Measurements from ENCODE around the gene KY.

KY gene

DNA sequence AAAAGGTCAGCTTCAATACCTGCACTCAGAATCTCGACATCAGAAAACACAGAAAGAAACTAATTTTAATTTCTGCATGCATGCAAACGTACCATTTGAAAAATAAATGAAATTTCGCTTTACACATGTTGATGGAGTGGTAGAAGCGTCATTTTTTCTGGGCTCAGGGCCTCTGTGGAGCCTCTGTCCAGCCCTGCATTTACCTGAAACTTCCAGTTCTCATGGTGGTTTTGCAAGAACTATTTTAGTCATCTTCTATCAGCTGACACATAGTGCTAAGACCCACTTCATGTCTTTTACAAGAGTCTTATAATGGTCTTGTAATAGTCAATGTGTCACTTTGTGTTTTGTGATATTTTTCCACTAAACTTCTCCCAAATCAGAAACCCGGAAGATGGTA is 5.3 kb downstream of the KY start:
- DNase-seq, result no peak

DNA sequence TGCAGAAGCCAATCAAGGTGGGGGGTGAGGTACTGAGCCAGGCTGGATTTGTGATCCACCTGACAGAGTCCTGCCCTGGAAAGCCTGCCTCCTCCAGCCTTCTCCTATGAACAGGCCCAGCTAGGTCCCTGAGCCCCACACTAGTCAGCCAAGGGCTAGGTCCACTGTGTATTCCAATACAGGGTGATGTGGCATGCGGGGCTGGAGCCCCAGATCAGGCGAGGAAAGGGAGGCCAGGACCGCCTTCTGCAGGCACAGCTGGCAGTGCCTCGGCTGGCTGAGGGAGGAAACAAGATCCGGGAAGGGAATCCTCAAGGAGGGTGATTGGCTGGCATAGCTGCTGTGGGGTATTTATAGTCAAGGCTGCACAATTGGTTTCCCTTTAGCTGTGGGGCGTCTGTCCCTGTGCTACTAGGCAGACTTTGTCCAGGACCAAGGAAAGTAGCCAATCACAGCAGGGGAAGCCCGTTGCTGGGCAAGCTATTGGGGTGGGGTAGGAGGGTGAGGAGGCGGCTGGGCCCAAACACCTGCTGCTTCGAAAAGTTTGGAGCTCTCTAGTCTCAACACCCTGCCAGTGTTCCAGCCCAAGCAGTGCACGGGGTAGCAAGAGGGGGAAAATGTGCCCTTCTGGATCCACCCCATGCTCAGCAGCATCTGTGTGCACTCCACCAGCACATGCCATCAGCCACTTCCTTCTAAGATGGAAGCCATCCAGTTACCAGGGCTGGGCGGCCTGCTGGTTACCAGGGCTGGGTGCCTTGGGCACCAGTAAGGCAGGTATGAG is 5.9 kb downstream of the KY start:
- peak; percentile 17 for DNase-seq

DNA sequence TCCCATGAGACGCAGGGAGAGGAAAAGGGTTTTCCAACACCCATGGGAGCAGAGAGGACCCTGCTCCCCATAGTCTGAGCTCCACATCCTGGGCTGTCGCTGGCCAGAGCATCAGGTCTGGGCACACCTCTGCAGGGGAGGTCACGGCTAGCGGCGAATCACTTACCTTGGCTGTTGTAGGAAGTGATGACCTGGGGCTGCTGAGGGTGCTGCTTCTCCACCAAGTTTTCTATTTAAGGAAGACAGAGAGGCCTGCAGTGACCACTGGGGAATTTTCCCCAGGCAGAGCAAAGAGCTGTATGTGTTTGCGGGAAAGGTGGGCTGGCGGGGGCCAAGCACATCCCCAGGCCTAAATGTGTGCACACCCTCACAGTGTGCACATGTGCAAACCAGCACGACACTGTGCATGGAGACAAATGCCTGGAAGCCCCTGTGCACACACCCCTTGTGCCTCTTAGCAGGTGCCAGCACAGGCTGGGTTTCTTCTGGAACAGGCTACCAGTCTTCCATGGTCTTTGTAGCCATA is 7.6 kb downstream of the KY start:
- no peak for DNase-seq

DNA sequence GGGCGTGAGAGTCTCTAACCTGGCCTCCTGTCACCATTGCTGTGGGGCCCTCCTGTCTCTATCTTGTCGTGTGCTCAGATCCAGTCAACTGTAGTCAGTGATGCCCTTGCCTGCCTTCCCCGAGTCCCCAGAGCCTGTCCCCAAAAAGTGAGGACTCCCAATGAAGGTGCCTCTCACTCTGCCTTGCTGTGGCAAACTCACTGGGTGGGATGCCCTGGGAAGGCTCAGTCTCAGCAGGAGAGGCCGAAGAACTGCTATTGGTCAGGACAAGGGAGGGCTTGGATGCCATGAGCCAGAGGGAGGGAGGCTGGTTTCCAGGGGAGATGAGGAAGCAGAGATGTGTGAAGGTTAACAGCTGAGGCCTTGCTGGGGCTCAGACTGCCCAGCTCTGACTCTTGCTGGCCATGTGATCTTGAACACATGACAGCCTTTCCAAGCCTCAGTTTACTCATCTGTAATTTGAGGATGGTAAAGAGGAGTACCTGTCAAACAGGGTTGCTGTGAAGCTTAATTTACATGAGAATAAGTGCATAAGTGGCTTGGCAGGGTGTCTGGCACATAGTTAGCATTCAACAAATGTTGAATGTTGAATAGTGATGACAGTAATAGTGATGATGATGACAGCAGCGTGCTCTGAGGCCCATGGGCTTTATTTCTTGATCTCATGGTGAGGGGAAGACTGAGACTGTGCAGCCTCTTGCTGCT is 8.2 kb downstream of the KY start:
- DNase-seq, result no peak

DNA sequence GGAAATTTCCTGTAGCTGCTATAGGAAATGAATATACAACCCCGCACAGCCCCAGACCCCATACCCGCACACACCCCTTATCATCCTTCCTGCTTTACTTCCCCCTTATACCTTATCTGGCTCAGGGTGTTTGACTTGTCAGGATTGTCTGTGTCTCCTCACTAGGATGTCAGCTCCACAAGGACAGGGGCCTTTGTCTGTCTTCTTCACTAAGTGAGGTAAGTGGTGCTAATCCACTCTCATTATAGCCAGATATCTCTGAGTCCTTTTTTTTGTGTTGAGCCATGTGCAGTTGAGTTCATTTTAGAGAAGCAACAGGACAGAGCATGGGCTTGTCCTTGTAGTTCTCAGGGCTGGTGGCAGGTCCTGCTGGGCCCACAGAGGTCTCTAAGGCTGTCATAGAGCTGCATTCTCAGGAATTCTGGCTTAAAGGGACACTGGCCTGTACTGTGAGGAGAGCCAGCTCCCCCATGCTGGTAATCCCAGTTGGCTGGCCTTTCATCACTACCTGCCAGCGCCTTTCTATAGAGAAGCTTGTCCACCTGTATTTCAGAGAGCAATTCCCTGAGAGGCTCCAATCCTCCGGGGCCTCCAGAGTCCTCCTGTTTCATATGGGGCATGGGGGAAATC is 9.0 kb downstream of the KY start:
- DNase-seq, result no peak

DNA sequence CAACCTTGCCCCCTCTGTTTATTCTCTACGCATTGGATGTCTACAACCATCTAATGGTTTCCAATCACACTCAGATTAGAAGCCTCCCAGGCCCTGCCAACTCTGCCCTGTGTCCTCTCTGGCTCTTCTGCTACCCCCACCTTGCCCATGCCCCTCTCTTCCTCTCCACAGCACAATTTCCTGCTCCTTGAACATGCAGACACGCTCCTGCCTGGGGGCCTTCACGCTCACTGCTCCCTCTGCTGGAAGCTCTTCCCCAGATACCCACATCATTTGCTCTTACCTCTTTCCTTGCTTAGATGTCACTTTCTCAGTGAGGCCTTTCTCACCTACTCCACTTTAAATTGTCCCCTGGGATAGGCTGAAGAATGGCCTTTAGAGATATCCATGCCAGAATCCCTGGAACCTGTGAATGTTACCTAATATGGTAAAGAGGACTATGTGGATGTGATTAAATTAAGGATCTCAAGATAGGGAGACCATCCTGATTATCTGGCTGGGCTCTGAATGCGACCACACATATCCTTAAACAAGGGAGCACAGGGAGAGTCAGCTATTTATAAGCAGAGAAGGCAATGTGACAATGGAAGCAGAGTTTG is 9.9 kb downstream of the KY start:
- DNase-seq, result peak; percentile 17

DNA sequence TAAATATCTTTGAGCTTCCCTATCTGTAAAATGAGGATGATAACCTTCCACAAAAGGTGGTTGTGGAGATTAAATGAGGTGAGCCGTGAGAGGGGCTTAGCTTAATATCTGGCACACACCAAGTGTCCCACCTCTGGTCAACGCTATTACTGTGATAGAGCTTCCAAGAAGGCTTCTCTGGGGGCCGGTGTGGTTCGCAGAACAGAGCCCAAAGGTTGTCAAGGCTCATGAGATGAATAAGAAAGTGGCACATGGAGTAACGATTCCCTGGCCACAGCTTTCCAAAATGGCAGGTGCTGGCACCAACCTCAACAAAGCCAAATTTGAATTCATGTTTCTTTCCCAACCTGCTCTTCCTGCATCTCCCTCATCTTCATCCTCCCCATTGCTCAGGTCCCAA is 10.4 kb downstream of the KY start:
- DNase-seq, result no peak

DNA sequence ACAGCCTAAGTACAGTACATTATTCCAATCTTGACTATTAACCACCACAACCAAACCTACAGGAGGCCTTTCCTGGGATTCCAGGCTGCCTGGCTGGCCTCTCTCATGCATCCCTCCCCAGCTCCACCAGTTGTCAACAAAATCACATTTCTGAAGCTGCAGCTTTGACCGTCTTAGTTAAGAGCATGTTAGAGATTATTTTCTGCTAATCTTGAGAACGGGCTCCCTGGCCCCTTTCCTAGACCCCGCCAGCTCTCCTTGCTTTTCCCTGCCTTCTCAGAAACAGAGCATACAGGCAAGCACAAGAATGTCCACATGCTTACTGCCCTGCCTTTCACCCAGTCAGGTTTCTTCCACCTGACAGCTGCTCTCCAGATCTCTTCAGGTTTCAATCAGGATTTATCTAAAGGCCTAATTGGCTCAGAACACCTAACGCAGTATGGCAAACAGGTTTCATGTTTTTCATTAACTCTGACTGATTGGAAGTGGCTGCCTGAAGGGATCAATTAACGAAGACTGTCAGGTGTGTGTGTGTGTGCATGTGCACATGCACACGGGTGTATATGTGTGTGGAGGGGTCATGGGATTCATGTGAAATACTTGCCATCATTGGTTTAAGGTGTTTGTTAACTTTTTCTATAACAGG is 12.3 kb downstream of the KY start:
- no peak for DNase-seq

DNA sequence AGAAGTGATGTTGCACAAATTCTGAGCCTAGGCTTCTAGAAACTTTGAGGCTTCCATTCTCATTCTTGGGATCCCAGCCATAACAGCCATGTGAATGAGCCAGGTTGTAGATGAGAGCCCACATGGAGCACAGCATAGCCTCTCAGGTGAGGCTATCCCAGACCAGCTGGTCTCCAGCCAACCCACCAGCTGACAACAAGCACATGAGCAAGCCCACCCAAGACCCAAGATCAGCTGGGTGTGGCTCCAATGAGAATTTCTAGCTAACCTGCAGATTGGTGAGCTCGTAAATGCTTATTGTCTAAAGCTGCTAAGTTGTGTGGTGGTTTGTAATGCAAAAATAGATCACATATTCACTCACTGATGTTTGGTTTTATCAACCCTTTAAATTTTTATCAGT is 14.4 kb downstream of the KY start:
- DNase-seq, result no peak

DNA sequence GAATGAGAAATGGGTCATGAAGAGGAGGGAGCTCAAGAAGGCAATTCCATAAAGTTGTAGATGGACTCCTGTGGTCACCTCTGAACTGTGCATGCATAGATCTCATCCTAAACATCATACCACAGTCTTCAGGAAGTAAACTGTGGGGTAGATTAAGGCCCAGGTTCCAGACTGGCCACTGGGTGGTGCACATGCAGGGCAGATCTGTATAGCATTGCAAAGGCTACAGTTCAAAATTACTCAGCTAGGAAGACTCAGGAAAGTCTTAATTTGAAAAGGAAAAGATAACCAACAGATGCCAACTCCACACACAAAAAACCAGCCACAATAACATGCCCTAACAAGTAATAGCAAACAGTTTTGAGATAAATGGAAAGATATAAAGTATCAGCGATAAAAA is 20.3 kb downstream of the KY start:
- no peak for DNase-seq

DNA sequence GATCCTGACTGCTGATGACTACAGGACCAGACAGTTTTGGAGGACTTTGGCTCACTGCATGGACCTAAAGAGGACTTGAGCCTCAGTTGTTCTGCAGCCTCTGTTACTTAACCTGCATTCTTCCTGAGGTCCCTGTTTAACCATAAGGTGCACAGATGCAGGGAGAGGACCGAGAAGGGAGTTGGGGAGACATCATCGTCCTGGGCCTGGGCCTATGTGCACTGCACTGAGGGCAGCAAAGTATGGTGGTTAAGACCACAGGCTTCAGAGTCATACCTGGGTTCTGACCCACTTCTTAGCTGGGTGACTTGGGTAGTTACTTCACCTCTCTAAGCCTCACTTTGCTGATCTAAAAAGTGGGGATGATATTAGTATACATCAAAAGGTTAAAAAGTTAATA is 21.9 kb downstream of the KY start:
- DNase-seq, result no peak

DNA sequence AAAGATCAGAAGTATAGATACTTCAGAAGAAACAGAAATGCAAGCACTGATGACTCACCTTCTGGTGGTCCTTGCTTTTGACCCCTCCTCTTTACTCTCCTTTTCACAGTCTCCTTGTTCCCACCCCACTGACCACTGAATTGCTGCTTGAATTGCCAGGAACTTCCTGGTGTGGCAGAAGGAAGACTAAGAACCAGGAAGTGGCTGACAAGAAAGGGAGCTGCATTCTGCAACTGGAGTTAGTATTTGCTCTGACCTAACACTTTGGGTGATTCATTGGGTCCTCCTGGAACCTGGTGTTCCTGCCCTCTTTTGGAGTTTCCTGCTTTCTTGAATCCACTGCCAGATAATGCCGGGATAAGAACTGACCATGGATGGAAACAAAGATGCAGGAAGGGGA is 23.0 kb downstream of the KY start:
- no peak for DNase-seq

DNA sequence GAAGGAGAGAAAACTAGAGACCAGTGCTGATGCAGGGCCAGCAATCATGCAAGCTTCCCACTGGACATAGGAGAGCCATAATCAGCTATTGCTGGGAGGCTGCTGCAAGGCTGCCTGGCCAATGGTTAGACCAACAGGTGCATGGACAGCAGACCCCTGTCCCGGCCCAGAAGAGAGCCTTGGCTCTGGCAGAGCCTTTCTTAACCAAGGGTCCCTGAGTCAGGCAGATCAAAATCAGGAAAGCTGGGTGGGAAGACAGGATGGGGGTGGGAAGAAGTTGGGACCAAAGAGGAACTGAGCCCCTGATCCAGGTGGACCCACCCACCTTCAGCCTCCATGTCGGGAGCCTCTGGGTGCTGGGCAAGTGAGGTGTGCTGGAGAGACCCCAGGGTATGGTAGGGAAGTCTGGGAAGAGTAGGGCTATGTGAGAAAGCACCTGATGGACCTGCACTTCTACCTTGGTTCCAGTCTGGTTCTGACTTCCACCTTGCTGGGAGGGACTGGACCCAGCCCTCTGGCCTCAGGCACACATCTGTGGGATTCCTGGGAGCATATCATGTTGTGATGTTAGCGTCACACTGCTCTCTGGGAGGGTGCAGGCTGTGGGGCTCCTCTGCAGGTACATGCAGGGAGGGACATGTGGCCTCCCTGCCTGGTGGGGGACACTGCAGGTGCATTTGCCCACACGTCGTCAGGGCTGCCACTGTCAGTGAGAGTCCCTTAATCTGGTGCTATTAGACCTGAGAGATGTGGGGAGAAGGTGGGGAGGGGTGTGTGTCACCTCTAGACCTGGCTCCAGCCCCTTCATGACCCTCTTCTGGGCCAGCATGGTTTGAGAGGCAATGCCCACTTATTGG is 24.7 kb downstream of the KY start:
- DNase-seq, result no peak

DNA sequence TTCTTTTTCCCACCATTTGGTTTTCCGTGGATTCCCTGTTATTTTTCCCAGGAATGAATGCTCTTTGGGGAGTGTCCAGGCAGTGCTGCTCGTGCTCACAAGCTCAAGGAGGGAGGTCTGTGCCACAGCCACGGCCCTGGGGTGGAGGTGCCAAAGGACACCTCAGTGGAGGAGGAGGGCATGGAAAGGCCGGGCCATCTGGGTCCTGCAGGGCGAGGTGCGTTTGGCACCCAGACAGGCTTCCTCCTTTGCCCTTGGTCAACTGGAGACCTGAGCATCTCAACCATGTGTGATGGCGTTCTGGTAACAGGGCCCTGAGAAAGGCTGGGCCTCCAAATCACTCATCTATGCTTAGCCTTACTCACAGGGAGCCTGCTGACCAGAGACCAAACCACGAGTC is 25.4 kb downstream of the KY start:
- DNase-seq, result no peak

DNA sequence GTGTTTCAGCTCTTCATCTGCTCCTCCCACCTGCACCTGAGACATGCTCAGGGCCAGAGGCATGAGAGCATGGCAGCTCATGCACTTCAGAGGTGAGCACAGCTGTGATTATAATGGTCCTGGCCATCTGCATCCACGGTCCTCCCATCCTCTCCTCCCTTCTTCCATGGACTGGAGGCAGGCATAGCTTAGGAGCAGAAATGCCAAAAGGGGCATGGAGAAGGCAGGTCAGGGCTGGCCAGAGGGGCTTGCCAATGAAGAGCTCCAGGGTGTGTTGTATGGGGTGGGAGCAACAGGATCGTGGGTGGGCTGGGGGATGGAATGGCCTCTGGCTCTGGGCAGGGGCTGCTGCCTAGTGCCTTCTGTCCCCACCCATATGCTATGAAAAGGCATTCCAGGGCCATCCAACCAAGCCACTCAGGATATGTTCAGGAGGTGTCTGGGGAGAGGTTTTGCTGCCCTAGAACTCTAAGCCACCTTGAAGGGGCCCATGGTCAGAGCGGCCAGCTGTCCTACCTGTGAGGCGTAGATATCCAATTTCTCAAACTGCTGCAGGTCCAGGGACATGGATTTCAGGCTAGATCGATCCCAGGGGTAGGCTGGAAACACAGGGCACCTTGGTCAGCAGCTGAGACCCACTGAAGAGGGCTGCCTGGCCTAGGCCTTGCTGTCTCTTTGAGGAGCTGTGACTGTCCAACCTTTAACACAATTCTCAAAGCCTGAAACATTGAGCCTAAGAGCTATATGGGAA is 26.1 kb downstream of the KY start:
- DNase-seq, result no peak

DNA sequence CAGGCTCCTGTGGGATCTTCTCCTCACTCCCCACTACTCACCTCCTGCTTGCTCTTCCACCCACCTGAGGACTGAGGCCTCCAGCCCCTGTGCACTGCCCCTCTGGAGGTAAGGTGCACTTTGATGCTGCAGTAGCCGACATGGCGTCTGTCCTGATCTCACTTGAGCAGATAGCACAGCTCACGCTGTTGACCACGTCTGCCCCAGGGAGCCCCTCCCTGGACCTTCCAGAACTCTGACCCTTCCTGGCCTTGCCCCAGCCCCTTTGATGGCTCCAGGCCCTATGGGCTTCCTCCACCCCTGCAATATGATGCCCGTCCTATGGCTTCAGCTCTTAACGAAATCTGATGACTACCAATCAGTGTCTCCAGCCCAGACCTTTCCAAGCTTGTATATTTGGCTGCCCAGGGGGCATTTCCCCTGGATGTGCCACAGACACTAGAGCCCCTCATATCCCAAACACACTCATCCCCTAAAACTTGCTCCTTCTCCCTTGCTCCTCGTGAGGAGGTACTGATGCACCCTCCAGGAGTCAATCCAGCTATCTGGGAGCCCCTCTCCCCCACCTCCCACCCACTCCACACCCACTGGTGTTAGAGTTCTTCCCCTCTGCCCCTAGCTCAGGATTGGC is 27.1 kb downstream of the KY start:
- no peak for DNase-seq

DNA sequence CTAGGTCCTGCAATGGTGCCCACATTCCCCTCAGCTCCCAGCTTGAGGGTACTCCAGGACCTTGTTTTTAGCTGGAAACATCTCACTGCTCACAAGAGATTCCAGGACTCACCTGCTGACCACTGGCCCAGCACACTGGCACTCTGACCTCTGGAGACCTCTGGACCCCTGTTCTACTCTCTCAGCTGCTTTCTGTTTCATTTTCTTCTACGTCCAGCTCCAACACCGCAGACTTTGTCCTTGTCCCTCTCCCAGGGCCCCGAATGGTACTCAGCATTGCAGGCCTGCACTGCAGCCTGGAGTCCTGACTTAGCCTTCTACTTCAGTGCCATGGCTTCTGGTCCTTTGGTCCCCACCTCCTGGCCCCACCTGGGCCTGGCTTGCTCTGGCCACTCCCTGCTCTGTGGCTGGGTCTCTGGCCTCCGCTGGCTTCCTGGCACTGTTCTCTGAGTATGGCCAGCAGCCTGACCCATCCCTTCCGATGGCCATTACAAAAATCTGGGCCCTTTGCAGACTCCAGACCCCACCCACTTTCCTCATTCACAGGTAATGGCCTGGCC is 27.9 kb downstream of the KY start:
- no peak for DNase-seq

DNA sequence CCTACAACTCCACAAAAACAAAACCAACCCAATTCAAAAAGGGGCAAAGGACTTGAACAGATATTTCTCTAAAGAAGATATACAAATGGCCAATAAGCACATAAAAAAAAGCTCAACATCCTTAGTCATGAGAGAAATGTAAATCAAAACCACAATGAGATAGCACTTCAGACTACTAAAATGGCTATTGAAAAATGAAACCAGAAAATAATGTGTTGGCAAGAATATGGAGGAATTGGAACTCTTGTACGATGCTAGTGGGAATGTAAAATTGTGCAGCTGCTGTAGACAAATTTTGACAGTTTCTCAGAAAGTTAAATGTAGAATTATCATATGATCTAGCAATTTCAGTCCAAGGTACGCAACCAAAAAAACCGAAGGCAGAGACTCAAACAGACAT is 29.0 kb downstream of the KY start:
- no peak for DNase-seq

DNA sequence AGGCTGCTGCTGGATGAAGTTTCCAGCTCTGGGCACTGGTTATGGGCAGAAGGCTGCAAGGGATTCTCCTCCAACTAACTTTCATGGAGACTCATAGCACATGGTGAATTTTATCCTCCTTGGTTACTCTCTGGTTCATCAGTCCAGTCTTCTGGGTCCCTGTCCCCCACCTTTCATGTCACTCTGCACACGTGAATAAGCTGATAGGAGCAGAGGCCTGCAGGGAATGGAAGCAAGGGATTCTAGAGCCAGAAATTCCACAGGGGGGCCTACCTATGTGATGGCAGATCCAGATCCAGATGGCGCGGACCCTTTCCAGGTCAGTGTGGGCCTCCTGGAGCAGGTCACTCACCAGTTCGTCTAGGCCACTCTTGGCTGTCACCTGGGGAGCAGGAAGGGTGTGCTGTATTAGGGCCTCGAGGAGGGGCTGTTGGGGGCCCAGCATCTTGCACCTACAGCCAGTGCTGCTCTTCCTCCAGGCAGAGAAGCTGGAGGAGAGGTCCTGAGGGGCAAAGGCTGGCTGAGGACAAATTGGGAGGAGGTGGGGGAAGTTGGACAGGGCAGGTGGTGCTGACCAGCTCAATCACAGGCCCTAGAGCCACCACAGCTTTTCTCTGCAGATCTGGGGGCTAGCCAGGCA is 30.2 kb downstream of the KY start:
- DNase-seq, result no peak

Data from right kidney (tissue), 1 donor.